Esophagus muscularis mucosa (tissue), 4 donors: ENCODE data around the gene PPM1F. TPM values are rescaled to one million over a fixed set of nuclear protein-coding genes. Genes with fewer than 3 reads are reported as not detected.

Experiments used
- DNase-seq: peaks from one replicate; pipeline ENCODE4 v3.0.0-alpha.2; 2017; ENCODE audit errors: extremely low spot score
- H3K27ac ChIP-seq, 4 donors: fragments of 200-600 bp; sonication (generic); replicated peaks in 1 of 4; 1 replicate in 3 of 4; 2 replicates in 1 of 4; pipeline ENCODE4 v1.5.1; 2016 to 2019; ENCODE audit warnings: mild to moderate bottlenecking in 1 of 4
- H3K27me3 ChIP-seq, 4 donors: fragments of 200-600 bp; sonication (generic); one replicate each; pipeline versions ENCODE4 v1.5.1 to v1.6.0; 2016 to 2019
- H3K36me3 ChIP-seq, 4 donors: fragments of 200-600 bp; sonication (generic); one replicate each; pipeline ENCODE4 v1.5.1; 2016 to 2019
- H3K4me1 ChIP-seq, 4 donors: fragments of 200-600 bp; sonication (generic); one replicate each; pipeline ENCODE4 v1.5.1; 2016 to 2019
- H3K4me3 ChIP-seq, 4 donors: fragments of 200-600 bp; sonication (generic); 1 replicate in 2 of 4; 2 replicates in 2 of 4; pipeline ENCODE4 v1.5.1; 2016 to 2019; ENCODE audit warnings: mild to moderate bottlenecking in 4 of 4, moderate library complexity in 1 of 4
- H3K9me3 ChIP-seq, 4 donors: fragments of 200-600 bp; sonication (generic); 1 replicate in 3 of 4; 2 replicates in 1 of 4; pipeline ENCODE4 v1.5.1; 2016 to 2019
- EP300 ChIP-seq: sonication (generic); formaldehyde crosslinking; IDR thresholded peaks from one replicate; pipeline ENCODE4 v1.6.1; 2017; ENCODE audit warnings: antibody characterized with exemption
- POLR2A ChIP-seq: fragments of 450-650 bp; IDR thresholded peaks from one replicate; pipeline ENCODE4 v1.6.1; 2017; ENCODE audit warnings: antibody characterized with exemption, moderate library complexity, mild to moderate bottlenecking, low read depth
- POLR2AphosphoS5 ChIP-seq, 2 donors: sonication (generic); formaldehyde crosslinking; IDR thresholded peaks; one replicate each; pipeline ENCODE4 v1.6.1; 2017; ENCODE audit warnings: antibody characterized with exemption in 2 of 2
- WGBS: methylation state at CpG from one replicate; pipeline ENCODE4 v1.1.5; 2018; 5-methylcytosine and 5-hydroxymethylcytosine counted together
- intact Hi-C: fragments of 100-400 bp; cut with DNase I; formaldehyde crosslinking; loops from one replicate; pipeline ENCODE4 v1.15.1; 2023
- total RNA-seq, 4 donors: library from RNA; depleted of rRNA; stranded (reverse); fragments of >200 nt; gene quantifications; one replicate each; pipeline versions ENCODE4 v1.1.0 to v1.2.1, GENCODE V29; 2016
- TF ChIP-seq, protein P1 (sequence below), 3 experiments: fragments of 200-600 bp in 2 of 3; fragments of 450-650 bp in 1 of 3; sonication (generic) in 2 of 3; IDR thresholded peaks; one replicate each; pipeline ENCODE4 v1.5.1; 2017 to 2019; ENCODE audit warnings: antibody characterized with exemption in 3 of 3, mild to moderate bottlenecking in 2 of 3, moderate library complexity in 1 of 3

The PPM1F gene
- total RNA-seq, 4 donors from 2014 or later = 30.3 to 88.5 (median 74.1) TPM

DNA sequence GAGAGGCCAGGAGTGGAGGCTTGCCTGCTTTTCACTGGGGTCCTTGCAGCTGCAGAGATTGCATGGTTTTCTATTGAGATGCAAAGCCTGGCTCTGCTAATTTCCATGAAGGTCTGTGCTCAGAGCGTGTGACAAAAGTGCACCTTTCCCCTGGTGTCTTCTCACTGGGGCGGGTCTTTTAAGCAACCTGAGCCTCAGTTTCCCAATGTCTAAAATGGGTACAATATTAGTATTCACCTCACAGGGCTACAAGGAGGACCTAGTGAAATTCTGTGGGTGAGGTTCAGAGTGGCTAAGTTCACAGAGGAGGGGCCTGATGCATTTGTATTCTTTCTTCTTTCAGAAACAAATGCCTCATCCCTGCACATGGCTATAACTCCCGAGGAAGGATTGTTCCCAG lies 20.3 kb downstream of the PPM1F start:
- WGBS = 81% methylated on average over 3 of the region's 3 CpGs
- H3K4me1 ChIP-seq = peaks cover 18 to 36% (median 21%) of the 10 kb centered on the region in 4 donors

DNA sequence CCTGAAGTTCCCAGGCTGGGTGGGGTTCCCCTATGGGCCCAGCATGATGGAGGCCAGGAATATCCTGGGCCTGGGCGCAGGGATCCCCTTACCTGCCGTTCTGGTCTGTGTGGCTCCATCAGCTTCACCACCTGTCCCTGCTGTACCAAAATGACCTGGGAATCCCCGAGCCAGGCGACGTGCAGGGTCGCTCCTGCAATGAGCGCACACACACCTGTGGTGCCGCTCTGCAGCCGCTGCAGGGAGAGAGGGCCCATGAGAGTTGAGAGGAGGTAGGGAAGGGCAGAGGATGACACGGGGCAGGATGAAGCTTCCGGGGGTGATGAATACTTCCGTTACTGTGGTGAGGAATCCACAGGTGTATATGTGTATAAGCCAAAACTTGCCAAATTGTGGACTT lies 21.6 kb downstream of the PPM1F start:
- TF ChIP-seq POLR2A = no peak
- TF ChIP-seq, protein P1, sequence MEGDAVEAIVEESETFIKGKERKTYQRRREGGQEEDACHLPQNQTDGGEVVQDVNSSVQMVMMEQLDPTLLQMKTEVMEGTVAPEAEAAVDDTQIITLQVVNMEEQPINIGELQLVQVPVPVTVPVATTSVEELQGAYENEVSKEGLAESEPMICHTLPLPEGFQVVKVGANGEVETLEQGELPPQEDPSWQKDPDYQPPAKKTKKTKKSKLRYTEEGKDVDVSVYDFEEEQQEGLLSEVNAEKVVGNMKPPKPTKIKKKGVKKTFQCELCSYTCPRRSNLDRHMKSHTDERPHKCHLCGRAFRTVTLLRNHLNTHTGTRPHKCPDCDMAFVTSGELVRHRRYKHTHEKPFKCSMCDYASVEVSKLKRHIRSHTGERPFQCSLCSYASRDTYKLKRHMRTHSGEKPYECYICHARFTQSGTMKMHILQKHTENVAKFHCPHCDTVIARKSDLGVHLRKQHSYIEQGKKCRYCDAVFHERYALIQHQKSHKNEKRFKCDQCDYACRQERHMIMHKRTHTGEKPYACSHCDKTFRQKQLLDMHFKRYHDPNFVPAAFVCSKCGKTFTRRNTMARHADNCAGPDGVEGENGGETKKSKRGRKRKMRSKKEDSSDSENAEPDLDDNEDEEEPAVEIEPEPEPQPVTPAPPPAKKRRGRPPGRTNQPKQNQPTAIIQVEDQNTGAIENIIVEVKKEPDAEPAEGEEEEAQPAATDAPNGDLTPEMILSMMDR (IDR thresholded peaks at IDR 0.05) = no peak
- no peak for TF ChIP-seq EP300
- no peak for TF ChIP-seq POLR2AphosphoS5 (IDR thresholded peaks at IDR 0.05)
- no peak for DNase-seq
- Histone ChIP-seq H3K9me3 (no peaks in the 10 kb centered on the region), H3K36me3 (peaks cover 49 to 94% (median 84%) of the 10 kb centered on the region in 4 donors), H3K4me1 (peaks cover 5 to 23% (median 8%) of the 10 kb centered on the region in 4 donors), H3K4me3 (no peak overlapping the region), H3K27me3 (no peaks in the 10 kb centered on the region), H3K27ac (no peak overlapping the region)
- 95% methylated on average over 12 of the region's 12 CpGs for WGBS
- intact Hi-C loops = no loop called here

More for the DNA sequence above, 20.3 kb downstream of the PPM1F start:
- Histone ChIP-seq H3K27ac (no peak overlapping the region), H3K4me3 (no peak overlapping the region), H3K9me3 (no peaks in the 10 kb centered on the region), H3K36me3 (peaks cover 49 to 83% (median 74%) of the 10 kb centered on the region in 4 donors), H3K27me3 (no peaks in the 10 kb centered on the region)
- TF ChIP-seq POLR2AphosphoS5 (IDR thresholded peaks at IDR 0.05) = no peak
- TF ChIP-seq, protein P1 (IDR thresholded peaks at IDR 0.05) = no peak
- no peak for TF ChIP-seq EP300
- no peak for TF ChIP-seq POLR2A
- no peak for DNase-seq
- intact Hi-C loops = no loop called here

DNA sequence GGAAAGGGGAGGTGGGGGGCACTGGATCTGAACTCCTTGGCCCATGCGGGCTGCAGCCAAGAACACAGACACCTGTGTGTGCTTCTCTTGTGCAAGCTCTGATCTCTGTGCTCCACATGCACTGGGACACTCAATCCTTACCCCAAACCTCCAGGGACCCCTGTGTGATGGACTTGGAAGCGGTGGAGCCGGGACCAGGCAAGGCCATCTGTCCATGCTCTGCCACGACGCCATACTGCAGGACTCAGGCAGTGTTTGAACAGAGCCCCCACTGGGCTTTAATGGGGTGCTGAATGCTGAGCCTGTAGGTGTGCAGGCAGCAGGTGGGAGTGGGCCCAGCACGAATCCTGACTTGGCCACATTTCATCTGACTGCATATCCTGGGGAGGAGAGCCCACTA lies 23.4 kb downstream of the PPM1F start:
- H3K27me3 ChIP-seq = no peaks in the 10 kb centered on the region
- no peak overlapping the region for H3K27ac ChIP-seq
- H3K36me3 ChIP-seq = peaks cover 49 to 96% (median 91%) of the 10 kb centered on the region in 4 donors
- no peak overlapping the region for H3K4me3 ChIP-seq
- H3K9me3 ChIP-seq = no peaks in the 10 kb centered on the region
- WGBS = 92% methylated on average over 4 of the region's 6 CpGs
- H3K4me1 ChIP-seq = peaks cover 0 to 15% (median 0%) of the 10 kb centered on the region in 4 donors
- TF ChIP-seq, protein P1 (IDR thresholded peaks at IDR 0.05) = no peak
- no peak for TF ChIP-seq POLR2A
- TF ChIP-seq POLR2AphosphoS5 (IDR thresholded peaks at IDR 0.05) = no peak
- no peak for TF ChIP-seq EP300
- DNase-seq = no peak
- intact Hi-C loops = loop anchor here (10.0 kb wide), 1 partner anchor 154 kb away; no protein-coding TSS in a partner anchor

DNA sequence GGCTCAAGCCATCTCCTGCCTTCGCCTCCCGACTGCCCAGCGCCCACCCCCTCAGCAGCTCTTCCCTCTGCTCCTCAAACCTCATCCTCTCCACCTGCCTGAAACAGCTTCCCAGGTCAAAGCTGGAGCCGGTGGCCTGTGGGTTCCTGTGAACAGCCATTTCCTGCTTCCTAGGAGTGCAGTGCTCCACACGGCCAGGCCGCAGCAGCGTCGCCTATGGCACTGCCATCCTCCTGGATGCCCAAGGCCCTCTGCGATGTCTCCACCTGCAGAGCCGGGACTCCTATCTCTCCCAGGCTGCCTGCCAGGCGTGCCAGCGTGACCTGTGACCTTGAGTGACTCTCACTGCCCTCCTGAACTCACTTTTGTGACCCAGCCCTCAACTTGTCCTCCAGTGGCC lies 24.6 kb downstream of the PPM1F start:
- no peak for DNase-seq
- Histone ChIP-seq H3K4me1 (peaks cover 0 to 4% (median 0%) of the 10 kb centered on the region in 4 donors), H3K27ac (no peak overlapping the region), H3K27me3 (no peaks in the 10 kb centered on the region), H3K4me3 (no peak overlapping the region), H3K36me3 (peaks cover 46 to 96% (median 89%) of the 10 kb centered on the region in 4 donors), H3K9me3 (no peaks in the 10 kb centered on the region)
- WGBS = 96% methylated on average over 7 of the region's 12 CpGs
- intact Hi-C loops = loop anchor here (10.0 kb wide), 1 partner anchor 153 kb away; no protein-coding TSS in a partner anchor
- TF ChIP-seq, protein P1 (IDR thresholded peaks at IDR 0.05) = no peak
- TF ChIP-seq EP300 (no peak), POLR2AphosphoS5 (IDR thresholded peaks at IDR 0.05) (no peak), POLR2A (no peak)
